GM10266 (cell line): ENCODE results near the gene SYTL4.

ENCODE experiments used
- DNase-seq: peaks from one replicate; pipeline ENCODE4 v3.0.0; 2012; ENCODE audit errors: extremely low spot score
- TF ChIP-seq, protein P1 (sequence below): IDR thresholded peaks from 2 replicates; pipeline ENCODE4 v1.5.1; 2012; ENCODE audit warnings: mild to moderate bottlenecking, low read depth; ENCODE audit not compliant: control insufficient read depth, insufficient read depth; ENCODE audit errors: missing control alignments

SYTL4 gene

DNA sequence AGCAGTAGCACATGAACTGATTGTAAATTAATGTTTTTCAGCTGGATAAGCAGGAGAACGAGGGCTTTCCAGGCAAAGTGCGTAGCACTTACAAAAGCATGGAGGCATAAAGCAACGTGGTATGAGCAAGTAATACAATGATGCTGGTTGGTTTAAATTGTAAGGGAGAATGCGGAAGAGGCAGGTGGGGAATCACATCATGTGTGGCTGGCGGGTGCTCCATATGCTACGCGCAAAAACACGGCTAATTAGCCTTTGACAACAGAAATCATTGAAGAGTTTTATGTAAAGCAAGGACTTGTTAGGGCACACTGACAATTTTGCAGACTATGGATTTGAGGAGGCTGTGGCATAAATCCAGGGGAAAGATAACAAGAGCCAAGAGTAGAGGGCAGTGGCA is 14.6 kb downstream of the SYTL4 start:
- TF ChIP-seq, protein P1, sequence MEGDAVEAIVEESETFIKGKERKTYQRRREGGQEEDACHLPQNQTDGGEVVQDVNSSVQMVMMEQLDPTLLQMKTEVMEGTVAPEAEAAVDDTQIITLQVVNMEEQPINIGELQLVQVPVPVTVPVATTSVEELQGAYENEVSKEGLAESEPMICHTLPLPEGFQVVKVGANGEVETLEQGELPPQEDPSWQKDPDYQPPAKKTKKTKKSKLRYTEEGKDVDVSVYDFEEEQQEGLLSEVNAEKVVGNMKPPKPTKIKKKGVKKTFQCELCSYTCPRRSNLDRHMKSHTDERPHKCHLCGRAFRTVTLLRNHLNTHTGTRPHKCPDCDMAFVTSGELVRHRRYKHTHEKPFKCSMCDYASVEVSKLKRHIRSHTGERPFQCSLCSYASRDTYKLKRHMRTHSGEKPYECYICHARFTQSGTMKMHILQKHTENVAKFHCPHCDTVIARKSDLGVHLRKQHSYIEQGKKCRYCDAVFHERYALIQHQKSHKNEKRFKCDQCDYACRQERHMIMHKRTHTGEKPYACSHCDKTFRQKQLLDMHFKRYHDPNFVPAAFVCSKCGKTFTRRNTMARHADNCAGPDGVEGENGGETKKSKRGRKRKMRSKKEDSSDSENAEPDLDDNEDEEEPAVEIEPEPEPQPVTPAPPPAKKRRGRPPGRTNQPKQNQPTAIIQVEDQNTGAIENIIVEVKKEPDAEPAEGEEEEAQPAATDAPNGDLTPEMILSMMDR, result no peak
- no peak for DNase-seq

DNA sequence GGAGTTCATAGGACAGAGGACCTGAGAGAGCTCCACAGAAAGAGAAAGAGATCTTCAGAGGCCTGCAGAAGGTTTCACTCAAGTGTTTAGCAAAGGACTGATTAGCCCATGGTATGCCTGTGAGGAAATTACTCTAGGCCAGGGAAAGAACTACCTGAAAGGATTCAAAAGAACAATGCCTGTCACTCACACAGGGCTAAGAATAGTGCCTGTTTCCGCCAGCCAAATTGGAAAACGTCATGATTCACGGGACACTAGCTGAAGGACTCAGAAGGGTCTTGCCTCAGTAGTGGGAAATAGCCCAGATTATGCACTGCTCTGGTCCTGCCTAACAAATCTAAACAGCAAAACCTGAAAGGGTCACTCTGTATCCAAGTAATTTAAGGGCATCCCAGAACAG is 21.1 kb downstream of the SYTL4 start:
- TF ChIP-seq, protein P1, result no peak
- no peak for DNase-seq

DNA sequence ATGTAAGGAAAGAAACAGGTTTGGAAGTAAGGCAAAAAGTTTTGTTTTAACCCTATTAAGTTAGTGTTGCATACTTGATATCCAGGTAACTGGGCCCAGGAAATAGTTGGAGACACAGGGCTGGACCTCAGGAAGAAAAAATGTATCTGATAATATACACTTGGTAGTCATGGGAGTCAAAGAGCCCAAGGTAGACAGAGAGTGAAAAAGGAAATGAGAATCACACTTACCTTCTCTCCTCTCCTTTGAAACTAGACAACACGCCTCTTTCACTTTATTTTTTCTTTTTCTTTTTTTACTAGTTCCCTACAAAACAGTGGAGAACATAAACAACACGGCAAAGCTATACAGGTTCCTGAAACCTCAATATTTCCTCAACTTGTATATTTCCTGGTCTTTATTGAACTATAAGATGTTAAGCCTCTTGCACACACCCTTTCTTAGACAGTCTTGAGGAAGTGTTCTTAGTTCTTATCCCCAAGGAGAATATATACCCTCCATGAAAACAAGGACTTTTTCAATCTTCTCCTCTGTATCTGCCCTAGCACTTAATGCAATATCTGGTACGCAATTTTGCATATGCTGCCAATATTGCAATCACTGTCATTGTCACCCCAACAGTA is 27.2 kb downstream of the SYTL4 start:
- no peak for DNase-seq
- TF ChIP-seq, protein P1, result no peak

DNA sequence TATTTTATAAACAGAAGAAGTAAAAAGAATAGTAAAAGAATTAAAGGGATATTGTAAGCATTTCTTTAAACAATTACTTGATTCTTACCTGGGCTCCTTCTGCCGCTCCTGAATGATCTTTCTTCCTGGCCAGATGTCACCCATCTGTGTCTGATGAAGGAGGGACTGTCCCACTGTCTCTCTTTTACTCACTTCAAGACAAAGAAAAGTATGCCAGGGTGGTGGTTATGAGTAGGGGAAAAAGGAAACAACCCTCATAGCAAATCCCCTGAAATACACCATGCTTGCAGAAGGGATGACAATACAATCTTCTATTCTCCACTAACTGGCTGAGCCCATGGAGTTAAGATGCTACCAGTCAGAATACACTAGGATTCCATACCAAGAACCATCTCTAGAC is 31.1 kb downstream of the SYTL4 start:
- TF ChIP-seq, protein P1, result no peak
- DNase-seq, result no peak

DNA sequence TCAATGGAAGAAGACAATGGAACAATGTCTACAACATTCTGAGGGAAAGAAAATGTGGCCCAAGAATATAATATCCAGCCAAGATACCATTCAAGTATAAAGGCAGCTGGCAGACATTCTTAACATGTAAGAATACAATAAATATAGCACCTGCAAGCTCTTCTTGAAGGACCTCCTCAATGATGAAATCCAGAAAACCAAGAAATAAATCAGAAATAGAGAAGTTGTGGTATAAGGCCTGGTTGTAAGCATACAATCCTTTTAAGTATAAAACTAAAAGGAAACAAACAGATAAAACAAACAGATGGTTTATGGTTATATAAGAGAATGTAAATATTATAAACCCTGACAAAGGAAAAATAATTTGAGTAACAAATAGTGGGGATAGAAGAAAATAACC is 33.4 kb downstream of the SYTL4 start:
- TF ChIP-seq, protein P1, result no peak
- no peak for DNase-seq

DNA sequence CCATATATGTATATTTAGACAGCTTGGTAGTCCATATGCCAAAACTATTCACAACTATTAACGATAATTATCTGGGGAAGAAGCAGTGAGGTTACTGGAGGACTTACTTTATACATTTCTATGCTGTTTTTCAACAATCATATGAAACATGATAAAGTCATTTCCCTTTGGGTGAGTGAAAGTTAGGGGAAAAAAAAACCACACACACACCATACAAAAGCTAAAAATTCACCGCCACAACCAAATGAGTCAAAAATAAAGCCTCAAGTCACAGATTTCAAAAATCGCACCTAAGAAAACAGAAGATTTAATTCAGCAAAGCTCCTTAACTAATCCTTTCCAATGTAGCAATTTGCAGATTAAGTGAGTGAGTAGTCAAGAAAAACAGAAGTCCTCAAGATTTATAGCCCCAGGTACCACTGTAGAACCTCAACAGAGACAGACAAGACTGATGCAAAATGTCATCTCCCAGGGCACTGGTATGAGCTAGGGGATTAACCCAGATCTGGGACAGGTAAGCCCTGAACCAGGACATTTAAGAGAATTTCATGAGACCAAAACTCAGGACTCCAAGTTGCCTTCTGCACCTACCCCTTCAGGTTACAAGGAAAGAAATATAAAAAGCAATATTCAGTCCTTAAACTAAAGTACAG is 35.1 kb downstream of the SYTL4 start:
- DNase-seq, result no peak

DNA sequence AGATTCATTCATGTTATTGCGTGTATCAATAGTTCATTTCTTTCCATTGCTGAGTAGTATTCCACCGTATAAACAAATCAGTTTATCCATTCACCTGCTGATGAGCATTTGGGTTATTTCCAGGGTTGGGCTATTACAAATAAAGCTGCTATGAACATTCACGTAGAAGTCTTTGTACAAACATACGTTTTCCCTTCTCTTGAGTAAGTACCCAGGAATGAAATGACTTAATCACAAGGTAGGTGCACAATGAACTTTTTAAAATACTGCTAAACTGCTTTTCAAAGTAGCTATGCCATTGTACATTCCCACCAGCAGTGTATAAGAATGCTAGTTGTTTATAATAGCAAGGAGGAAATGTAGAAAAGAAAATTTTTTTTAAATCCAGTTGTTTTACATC is 35.9 kb downstream of the SYTL4 start:
- TF ChIP-seq, protein P1, result no peak

More for the DNA sequence above, 35.1 kb downstream of the SYTL4 start:
- TF ChIP-seq, protein P1, result no peak

More for the DNA sequence above, 35.9 kb downstream of the SYTL4 start:
- DNase-seq, result no peak
